AG04450 (cell line): ENCODE data around the gene IGDCC3. TPM values are rescaled to one million over a fixed set of nuclear protein-coding genes. Genes with fewer than 3 reads are reported as not detected.

Experiments used
- CTCF ChIA-PET: fragments of 300-600, 350-600 bp; formaldehyde crosslinking; extraction: SDS; loops from one replicate; lab custom pipeline; 2022; ENCODE audit warnings: antibody characterized with exemption, inconsistent platforms; lab: Charles Lee
- POLR2A ChIA-PET: fragments of 350-600 bp; formaldehyde crosslinking; extraction: SDS; loops from one replicate; lab custom pipeline; 2021; ENCODE audit warnings: antibody characterized with exemption, inconsistent platforms; lab: Yijun Ruan, JAX
- DNase-seq: peaks from one replicate; pipeline ENCODE4 v3.0.0-alpha.2; 2011; ENCODE audit warnings: low read depth, low spot score
- H3K27ac ChIP-seq: one replicate; pipeline ENCODE4 v1.5.1; 2012; ENCODE audit warnings: low read depth, low read length, control low read depth
- H3K27me3 ChIP-seq: one replicate; pipeline ENCODE4 v1.6.0; 2012; ENCODE audit warnings: low read length; ENCODE audit not compliant: control insufficient read depth, insufficient read depth
- H3K4me3 ChIP-seq: 2 replicates; pipeline ENCODE4 v1.5.1; 2011; ENCODE audit warnings: mild to moderate bottlenecking, low read depth, low read length, control low read depth
- H3K9me3 ChIP-seq: 2 replicates; pipeline ENCODE4 v1.5.1; 2012; ENCODE audit warnings: low read length; ENCODE audit not compliant: control insufficient read depth, insufficient read depth
- CTCF ChIP-seq: IDR thresholded peaks from 2 replicates; pipeline ENCODE4 v1.5.1; 2011; ENCODE audit warnings: low read depth, low read length, control low read depth, inconsistent platforms
- polyA plus RNA-seq: library from polyadenylated mRNA; depleted of rRNA; stranded (reverse); fragments of >200 nt; gene quantifications from 2 replicates; pipeline ENCODE4 v1.2.3, GENCODE V29; 2011

Gene IGDCC3
- polyA plus RNA-seq, 1 experiment: 0.11 TPM

DNA sequence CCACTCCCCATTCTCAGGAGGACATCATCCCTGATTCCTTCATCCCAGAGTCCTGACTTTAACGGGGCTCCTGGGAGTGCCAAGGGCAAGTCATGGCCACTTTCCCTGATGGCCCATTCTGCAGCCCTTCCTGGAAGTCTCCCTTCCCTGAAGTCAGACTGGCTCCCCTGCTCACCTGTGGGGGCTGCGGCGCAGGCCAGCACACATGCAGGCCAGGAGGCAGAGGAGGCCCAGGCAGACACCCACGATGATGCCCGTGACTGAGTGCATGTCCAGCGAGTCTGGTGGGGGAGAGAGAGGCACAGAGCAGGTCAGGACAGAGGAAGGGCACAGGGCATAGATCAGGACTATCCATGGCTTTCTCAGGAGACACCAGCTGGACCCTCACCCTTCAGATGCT, 8.6 kb upstream of the IGDCC3 start:
- POLR2A ChIA-PET: interaction anchor here (0.8 to 0.9 kb wide), 2 partner anchors 64 to 82 kb away, joined by 3 read pairs; partner anchors contain the start of gene RNU5B-1
- Histone ChIP-seq H3K9me3 (no peaks in the 10 kb centered on the region; the same call in 1 of the 2 replicates), H3K4me3 (no peak overlapping the region), H3K27ac (no peak overlapping the region), H3K27me3 (peaks cover 18% of the 10 kb centered on the region)
- CTCF ChIA-PET: interaction anchor here (0.6 to 8.1 kb wide), 11 partner anchors 8 to 79 kb away, joined by 3 to 211 read pairs (median 5); no protein-coding TSS in a partner anchor
- no peak for TF ChIP-seq CTCF
- DNase-seq: no peak

DNA sequence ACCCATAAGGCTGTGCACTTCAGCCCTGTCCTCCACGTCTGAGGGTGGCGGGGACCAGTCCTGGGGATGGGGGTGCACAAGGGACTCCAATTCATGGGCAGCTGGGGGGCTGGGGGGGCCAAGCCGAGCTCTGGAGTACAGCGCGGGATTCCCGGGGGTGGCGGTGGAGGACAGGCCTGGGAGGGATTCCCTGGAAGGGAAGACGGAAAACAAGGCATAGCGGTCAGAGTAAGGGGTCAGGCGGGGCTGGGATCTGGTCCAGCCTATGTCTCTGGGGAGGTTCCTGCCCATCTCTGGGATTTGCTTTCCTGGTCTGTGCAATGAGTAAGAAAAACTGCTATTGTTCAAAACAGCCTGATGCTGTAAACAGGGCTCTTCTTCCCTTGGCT, 8.1 kb upstream of the IGDCC3 start:
- ChIA-PET POLR2A (interaction anchor here (0.8 kb wide), 1 partner anchor 63 kb away, joined by 3 read pairs; no protein-coding TSS in a partner anchor), CTCF (interaction anchor here (0.6 to 8.1 kb wide), 15 partner anchors 9 to 78 kb away, joined by 3 to 211 read pairs (median 5); no protein-coding TSS in a partner anchor)
- peaks cover 17% of the 10 kb centered on the region for H3K27me3 ChIP-seq
- no peak for DNase-seq
- TF ChIP-seq CTCF: no peak
- H3K9me3 ChIP-seq: no peaks in the 10 kb centered on the region; the same call in 1 of the 2 replicates
- H3K4me3 ChIP-seq: no peak overlapping the region
- H3K27ac ChIP-seq: no peak overlapping the region

- ChIA-PET POLR2A (no interaction called here), CTCF (interaction anchor here (0.5 to 8.1 kb wide), 22 partner anchors 8 to 211 kb away, joined by 3 to 211 read pairs (median 5); no protein-coding TSS in a partner anchor)
- H3K4me3 ChIP-seq: no peak overlapping the region
- no peaks in the 10 kb centered on the region; the same call in 1 of the 2 replicates for H3K9me3 ChIP-seq
- peak; percentile 86 for TF ChIP-seq CTCF
- peak; percentile 43 for DNase-seq
- no peak overlapping the region for H3K27ac ChIP-seq
- H3K27me3 ChIP-seq: peaks cover 22% of the 10 kb centered on the region
These were observed 7.4 kb upstream of the IGDCC3 start for GRCh38 chr15:65384895-65385869.

DNA sequence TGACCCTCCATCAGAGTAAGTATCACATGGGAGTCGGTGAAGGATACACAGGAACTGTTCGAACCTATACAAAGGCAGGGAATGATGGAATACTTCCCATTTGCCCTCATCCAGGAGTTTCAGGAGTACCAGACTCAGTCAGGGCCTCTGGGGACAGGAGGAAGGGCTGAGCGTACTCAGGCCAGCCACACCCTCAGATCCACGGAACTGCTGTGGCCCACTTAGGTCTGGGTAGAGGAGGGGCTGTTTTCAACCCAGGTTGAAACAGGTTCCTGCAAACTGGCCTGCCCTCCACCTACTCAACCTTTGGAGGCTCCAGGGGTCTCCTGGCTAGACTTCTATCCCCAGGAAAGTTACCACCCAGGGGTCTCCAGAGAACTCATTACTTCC, 6.7 kb upstream of the IGDCC3 start:
- Histone ChIP-seq H3K27ac (no peak overlapping the region), H3K4me3 (no peak overlapping the region), H3K27me3 (peaks cover 27% of the 10 kb centered on the region), H3K9me3 (no peaks in the 10 kb centered on the region; the same call in 1 of the 2 replicates)
- DNase-seq: no peak
- POLR2A ChIA-PET: no interaction called here
- CTCF ChIA-PET: interaction anchor here (0.8 to 8.1 kb wide), 18 partner anchors 8 to 77 kb away, joined by 3 to 211 read pairs (median 5); no protein-coding TSS in a partner anchor
- no peak for TF ChIP-seq CTCF
